Stimulated activated CD8-positive, alpha-beta memory T cell treated with anti-CD3 and anti-CD28 coated beads, Interleukin-2, amount 100 ng/mL, for 48 hours (primary cell): Measurements from ENCODE around the gene CAMK2N1.
"Not testable (repeated sequence)": the region's sequence is repeated elsewhere in the genome, so short reads cannot be mapped to it uniquely, and the experiment has no call there.

Experiments used
- DNase-seq, 2 donors: peaks; one replicate each; pipeline ENCODE4 v3.0.0-alpha.2; 2020; ENCODE audit warnings: low read depth in 2 of 2

The CAMK2N1 gene

DNA sequence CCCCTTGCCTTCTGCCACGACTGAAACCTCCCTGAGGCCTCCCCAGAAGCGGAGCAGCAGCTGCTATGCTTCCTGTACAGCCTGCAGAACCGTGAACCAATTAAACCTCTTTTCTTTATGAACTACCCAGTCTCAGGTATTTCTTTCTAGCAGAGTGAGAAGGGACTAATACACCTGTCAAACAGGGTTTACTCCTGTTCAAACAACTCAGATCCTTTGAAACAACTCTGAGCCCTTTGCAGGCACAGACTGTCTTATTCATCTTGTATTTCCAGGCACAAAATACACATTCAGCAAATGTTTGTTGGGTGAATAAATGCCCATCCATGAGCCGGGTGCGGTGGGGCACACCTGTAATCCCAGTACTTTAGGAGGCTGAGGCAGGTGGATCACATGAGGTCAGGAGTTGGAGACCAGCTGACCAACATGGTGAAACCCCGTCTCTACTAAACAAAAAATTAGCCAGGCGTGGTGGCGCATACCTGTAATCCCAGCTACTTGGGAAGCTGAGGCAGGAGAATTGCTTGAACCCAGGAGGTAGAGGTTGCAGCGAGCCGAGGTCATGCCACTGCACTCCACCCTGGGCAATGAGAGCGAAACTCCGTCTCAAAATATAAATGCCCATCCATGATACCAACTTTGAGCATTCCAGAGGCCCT lies 10.8 kb upstream of the CAMK2N1 start:
- not testable (repeated sequence) for DNase-seq

DNA sequence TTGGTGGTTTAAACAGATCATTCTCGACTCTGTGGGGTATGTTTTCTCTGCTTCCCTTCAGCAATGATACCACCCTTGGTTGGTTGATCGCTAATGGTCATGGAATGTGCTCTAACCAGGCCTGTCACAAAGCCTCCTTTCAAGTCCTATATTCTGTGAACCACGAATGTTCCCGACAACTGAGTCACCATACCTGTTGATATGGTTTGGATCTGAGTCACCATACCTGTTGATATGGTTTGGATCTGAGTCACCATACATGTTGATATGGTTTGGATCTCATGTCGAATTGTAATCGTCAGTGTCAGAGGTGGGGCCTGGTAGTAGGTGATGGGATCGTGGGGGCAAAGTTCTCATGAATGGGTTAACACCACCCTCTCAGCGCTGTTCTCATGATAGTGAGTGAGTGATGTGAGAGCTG lies 10.2 kb upstream of the CAMK2N1 start:
- no peak for DNase-seq

- no peak for DNase-seq
Measured at GRCh38 chr1:20495661-20496060, 9.7 kb upstream of the CAMK2N1 start.

DNA sequence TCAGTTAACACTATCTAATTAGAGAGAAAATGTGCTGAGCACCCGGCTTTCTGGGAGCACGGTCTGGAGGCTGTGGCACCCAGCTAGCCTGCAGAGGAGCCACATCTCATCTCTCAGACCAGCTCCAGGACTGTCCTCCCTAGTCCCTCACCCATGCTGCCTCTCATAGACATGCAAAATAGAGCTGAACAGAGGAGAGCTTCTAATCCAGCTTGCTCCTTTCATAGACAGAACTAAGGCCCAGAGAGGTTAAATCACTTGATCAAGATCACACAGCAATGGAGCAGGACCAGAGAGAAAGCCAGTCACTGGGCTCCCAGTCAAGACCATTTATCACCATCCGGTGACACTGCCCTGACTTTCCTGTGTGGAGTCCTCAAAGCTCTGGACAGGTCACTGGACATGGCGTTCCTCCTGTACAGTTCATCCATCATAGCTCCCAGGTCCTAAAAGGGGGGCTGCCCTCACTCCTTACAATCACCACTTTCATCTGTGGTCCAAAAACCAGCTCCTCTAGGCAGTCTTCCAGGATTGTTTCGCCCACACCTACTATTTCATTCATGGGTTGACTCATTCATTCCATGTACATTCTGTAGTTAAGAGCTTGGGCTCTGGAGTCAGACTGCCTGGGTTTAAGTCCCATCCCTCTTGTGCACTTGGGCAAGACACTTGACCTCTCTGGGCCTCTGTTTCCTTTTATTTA lies 8.8 kb upstream of the CAMK2N1 start:
- no peak for DNase-seq

- DNase-seq = peak; percentile 60 to 64
Measured at GRCh38 chr1:20493839-20494608, 8.0 kb upstream of the CAMK2N1 start.

GRCh38 chr1:20493309-20493708 lies 7.3 kb upstream of the CAMK2N1 start:
- DNase-seq = no peak

GRCh38 chr1:20492751-20493150 lies 6.7 kb upstream of the CAMK2N1 start:
- no peak for DNase-seq

DNA sequence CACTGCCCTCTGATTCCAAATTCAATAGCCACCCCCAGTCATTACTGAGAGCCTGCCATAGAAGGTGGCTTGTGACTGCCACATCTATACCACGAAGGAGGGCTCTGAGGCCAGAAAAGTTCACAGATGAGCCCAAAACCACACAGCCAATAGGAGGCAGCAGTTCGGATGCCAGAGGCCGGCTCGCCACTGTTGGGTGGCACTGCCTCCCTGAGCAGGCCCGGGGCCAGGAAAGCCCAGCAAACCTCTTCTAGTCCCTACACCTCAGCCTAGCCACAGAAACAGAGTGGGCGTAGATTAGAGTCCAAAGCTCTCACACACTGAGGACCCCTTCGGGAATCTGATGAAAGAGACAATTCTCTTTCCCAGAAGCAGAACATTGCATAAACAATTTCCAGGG lies 5.9 kb upstream of the CAMK2N1 start:
- DNase-seq = no peak

DNA sequence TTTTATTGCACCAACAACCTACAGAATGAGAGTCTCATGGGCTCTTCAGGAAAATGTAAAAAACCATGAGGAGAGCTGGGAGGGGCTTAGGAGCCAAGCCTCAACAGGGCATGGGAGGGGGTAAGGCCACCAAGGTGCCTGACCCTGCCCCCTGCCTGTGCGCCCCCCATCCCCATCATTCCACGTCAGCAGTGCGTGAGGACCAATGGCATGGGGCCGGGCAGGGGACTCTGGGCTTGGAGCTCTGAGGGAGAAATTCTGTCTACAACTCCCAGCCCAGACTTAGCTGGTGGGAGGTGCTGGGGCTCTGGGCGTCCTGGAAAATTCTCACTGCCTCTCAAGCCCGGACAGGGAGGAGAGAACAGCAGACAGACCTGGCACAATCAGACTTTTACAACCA lies 5.2 kb upstream of the CAMK2N1 start:
- no peak for DNase-seq

- DNase-seq = no peak
Measured at GRCh38 chr1:20487236-20487590, 1.2 kb upstream of the CAMK2N1 start.

GRCh38 chr1:20486457-20487235 lies 636 bp upstream of the CAMK2N1 start:
- no peak for DNase-seq

DNA sequence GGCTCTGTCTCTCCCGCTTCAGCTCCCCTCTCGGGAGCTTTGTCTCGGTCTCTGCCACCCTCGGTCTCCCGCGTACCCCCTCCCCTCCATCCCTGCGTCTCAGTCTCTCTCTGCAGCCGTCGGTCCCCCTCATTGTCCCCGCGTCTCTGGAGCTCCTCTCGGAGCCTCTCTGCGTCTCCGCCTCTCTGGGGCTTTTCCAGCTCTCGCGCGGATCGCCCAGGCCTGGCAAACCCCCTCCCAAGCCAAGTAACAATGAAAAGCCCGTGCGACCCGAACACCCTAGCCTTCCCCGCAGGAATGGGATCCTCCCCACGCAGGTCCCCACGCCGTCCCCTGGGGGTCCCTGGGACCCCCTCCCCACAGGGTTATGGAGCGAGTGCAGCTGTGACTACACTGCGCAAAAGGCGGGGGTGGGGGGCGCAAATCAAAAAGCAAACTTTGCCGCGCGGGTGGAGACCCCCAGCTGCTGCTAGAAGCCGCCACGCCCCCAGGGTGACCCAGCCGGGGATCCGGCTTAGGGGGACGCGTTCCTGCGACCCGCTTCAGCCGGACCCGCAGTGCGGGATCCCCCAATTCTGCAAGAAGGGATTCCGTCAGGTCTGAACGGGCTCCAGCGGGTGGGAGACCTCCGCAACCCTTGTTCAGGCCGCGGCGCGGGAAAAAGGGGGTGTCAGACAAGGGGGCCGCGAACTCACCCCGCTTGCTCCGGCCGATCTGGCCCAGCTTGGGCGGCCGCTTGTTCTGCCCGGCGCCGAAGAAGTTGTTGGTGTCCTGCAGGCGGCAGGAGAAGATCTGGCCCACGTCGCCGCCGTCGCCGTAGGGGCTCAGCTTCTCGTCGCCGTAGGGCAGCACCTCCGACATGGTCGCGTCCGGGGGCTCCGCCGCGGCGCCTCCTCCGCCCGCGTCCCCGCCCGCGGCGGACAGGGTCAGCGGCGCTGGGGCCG lies 1.2 kb downstream of the CAMK2N1 start:
- no peak for DNase-seq

GRCh38 chr1:20483833-20484518 lies 2.0 kb downstream of the CAMK2N1 start:
- DNase-seq = no peak

DNA sequence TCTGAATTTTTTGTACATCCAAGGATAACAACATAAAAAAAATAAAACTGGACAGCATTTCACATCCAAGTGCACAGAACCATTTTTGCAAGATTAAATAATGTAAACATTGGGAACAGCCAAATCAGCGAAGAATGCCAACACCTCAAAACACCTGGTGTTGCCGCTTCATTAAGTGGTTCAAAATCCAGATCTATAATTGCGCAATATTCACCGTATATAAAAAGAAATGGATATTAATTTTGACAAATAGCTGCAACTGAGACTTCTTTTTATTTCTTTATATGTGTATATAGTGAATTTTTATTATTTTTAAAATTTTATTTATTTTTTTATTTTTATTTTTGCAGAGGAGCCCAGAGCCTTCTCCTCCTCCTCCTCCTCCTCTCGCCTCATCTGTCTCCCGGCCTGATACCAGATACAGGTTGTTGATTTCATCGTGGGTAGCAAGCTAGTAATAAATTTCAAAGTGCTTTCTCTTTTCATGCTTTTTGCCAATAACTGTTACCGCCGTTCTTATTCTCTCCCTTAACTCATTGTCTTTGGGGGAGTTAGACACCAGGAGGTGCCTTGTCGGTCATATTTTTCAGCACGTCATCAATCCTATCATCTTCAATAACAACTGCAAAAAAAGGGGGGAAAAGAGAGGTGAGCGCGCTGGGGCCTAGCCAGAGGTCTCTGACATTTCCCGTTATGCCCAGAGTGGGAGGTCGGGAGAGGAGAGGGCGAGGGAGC lies 2.7 kb downstream of the CAMK2N1 start:
- DNase-seq = no peak

DNA sequence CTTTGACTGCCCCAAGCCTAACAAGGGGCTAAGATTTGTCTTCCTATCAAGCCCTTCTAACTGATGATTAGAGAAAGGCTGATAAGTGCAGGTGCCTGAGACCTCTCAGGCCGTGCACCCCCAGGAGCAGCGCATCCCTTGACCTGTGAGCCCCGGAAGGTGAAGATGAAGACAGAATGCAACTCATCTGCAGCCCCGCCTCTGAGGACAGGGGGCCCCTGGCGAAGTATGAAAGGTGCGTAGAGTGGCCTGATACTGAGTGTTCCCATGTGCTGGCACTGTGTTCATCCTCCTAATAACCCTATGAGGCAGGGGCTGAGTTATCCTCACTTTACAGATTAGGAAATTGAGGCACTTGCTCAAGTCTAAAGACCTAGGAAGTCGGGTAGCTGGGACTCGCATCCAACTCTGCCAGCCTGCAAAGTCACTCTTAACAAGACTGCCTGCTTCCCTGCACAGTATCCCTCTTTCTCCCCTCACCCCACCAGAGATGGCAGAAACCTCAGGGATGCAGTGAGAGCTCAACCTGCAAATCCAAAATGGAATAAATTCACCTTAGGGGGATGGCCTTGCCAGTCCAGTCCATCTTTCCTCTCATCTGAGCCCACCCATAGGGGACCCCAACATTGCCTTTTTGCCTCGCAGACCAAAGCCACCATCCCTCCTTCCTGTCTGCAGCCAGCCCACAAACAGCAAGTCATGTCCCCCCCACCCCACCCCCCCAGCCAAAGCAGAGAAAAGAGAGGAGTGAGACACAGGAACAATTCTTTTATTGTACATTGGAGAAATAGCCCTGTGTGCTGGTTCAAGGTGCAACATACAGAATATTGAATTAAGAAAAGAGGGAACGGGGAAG lies 4.1 kb downstream of the CAMK2N1 start:
- DNase-seq = no peak

- DNase-seq = no peak
Measured at GRCh38 chr1:20480951-20481617, 4.9 kb downstream of the CAMK2N1 start.

- no peak for DNase-seq
Measured at GRCh38 chr1:20480243-20480944, 5.6 kb downstream of the CAMK2N1 start.

DNA sequence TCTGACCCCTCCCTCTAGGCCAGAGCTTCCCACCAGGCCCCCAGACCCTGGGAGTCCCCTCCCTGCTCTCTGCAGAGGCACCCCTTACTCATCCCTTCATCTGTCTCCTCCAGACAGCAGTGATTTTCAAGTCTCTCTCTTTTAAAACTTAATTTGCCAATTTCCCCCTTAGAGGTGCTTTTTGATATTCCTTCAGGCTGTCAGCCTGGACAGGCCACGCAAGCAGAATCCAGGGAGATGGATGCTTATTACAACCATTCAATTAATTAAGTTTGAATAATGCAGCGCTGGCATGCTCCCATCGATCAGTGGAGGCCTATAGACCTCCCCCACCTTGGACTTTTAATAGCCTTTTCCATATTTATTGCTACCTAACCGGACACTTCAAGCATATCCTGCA lies 6.2 kb downstream of the CAMK2N1 start:
- no peak for DNase-seq
